Adrenal gland (tissue), 5 donors: ENCODE data around the gene ZBTB44.

ENCODE experiments used
- CTCF ChIP-seq, 6 experiments: fragments of 450-650 bp in 4 of 6; fragments of 200-600 bp in 2 of 6; sonication (generic) in 1 of 6; IDR thresholded peaks; 1 replicate in 5 of 6; 2 replicates in 1 of 6; pipeline versions ENCODE4 v1.5.1 to v1.8.0; 2016 to 2021; ENCODE audit warnings: antibody characterized with exemption in 6 of 6, mild to moderate bottlenecking in 2 of 6, moderate library complexity in 1 of 6
- POLR2A ChIP-seq, 2 donors: fragments of 450-650 bp; IDR thresholded peaks; one replicate each; pipeline ENCODE4 v1.6.1; 2017; ENCODE audit warnings: antibody characterized with exemption in 2 of 2, mild to moderate bottlenecking in 2 of 2, moderate library complexity in 1 of 2
- donor health status: DM: no; HTN: no; CAD: no.

GRCh38 chr11:130181295-130182272 lies 133.1 kb downstream of the ZBTB44 start:
- TF ChIP-seq CTCF (IDR thresholded peaks at IDR 0.05) (no peak), POLR2A (IDR thresholded peaks at IDR 0.05) (peak; percentile 26 to 80)
